ENCODE data around the gene RAB40A.

The RAB40A gene

DNA sequence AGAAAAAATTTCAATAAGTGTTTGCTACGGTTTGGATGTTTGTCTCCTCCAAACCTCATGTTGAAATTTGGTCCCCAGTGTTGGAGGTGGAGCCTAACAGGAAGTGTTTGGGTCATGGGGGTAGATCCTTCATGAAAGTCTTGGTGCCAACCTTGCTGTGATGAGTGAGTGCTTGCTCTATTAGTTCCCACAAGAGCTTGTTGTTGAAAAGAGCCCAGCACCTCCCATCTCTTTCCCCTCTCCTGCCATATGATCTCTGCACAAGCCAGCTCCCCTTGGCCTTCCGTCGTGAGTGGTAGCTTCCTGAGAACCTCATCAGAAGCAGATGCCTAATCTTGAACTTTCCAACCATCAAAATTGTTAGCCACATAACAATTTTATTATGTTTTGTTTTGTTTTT lies 10.3 kb upstream of the RAB40A start:
- TF ChIP-seq ZNF266 (tag by site-specific recombination; IDR thresholded peaks at IDR 0.05; ENCODE audit: low read depth) (no peak), ZFP37 (tag by site-specific recombination; IDR thresholded peaks at IDR 0.05) (no peak), ZSCAN30 (tag by site-specific recombination; IDR thresholded peaks at IDR 0.05) (no peak), ZNF324 (tag by site-specific recombination; IDR thresholded peaks at IDR 0.05) (no peak), SCRT1 (tag by site-specific recombination; IDR thresholded peaks at IDR 0.05; ENCODE audit: borderline replicate concordance) (no peak), ZSCAN5A (tag by site-specific recombination; IDR thresholded peaks at IDR 0.05) (no peak)
- TF ChIP-seq, protein P1, sequence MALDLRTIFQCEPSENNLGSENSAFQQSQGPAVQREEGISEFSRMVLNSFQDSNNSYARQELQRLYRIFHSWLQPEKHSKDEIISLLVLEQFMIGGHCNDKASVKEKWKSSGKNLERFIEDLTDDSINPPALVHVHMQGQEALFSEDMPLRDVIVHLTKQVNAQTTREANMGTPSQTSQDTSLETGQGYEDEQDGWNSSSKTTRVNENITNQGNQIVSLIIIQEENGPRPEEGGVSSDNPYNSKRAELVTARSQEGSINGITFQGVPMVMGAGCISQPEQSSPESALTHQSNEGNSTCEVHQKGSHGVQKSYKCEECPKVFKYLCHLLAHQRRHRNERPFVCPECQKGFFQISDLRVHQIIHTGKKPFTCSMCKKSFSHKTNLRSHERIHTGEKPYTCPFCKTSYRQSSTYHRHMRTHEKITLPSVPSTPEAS (tag by site-specific recombination; IDR thresholded peaks at IDR 0.05): no peak
- TF ChIP-seq, protein P2, sequence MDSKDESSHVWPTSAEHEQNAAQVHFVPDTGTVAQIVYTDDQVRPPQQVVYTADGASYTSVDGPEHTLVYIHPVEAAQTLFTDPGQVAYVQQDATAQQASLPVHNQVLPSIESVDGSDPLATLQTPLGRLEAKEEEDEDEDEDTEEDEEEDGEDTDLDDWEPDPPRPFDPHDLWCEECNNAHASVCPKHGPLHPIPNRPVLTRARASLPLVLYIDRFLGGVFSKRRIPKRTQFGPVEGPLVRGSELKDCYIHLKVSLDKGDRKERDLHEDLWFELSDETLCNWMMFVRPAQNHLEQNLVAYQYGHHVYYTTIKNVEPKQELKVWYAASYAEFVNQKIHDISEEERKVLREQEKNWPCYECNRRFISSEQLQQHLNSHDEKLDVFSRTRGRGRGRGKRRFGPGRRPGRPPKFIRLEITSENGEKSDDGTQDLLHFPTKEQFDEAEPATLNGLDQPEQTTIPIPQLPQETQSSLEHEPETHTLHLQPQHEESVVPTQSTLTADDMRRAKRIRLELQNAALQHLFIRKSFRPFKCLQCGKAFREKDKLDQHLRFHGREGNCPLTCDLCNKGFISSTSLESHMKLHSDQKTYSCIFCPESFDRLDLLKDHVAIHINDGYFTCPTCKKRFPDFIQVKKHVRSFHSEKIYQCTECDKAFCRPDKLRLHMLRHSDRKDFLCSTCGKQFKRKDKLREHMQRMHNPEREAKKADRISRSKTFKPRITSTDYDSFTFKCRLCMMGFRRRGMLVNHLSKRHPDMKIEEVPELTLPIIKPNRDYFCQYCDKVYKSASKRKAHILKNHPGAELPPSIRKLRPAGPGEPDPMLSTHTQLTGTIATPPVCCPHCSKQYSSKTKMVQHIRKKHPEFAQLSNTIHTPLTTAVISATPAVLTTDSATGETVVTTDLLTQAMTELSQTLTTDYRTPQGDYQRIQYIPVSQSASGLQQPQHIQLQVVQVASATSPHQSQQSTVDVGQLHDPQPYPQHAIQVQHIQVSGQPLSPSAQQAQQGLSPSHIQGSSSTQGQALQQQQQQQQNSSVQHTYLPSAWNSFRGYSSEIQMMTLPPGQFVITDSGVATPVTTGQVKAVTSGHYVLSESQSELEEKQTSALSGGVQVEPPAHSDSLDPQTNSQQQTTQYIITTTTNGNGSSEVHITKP (tag by site-specific recombination; IDR thresholded peaks at IDR 0.05): 0 out of 2 replicates have a peak, but pooled peaks have one; percentile 29
- no peak overlapping the region for H3K27ac ChIP-seq (ENCODE audit: extremely low read depth, low read depth, low read length)
- H3K4me1 ChIP-seq (ENCODE audit: control insufficient read depth, insufficient read depth, low read length): no peaks in the 10 kb centered on the region
- ChIA-PET POLR2A (no interaction called here), CTCF (no interaction called here)
- H3K36me3 ChIP-seq (ENCODE audit: control insufficient read depth in 2 of 2, insufficient read depth in 1 of 2, low read length in 2 of 2): peaks cover 0 to 3% of the 10 kb centered on the region in 2 experiments; a peak in 1 of 3 replicates
- no peak overlapping the region for H3K4me3 ChIP-seq (ENCODE audit: low read depth, low read length)
- H3K9me3 ChIP-seq (ENCODE audit: control insufficient read depth, insufficient read depth, low read depth, low read length): no peaks in the 10 kb centered on the region

GRCh38 chrX:103524747-103525146 lies 5.5 kb upstream of the RAB40A start:
- Histone ChIP-seq H3K4me3 (ENCODE audit: low read depth, low read length) (no peak overlapping the region), H3K9me3 (ENCODE audit: control insufficient read depth, insufficient read depth, low read depth, low read length) (no peaks in the 10 kb centered on the region), H3K27ac (ENCODE audit: extremely low read depth, low read depth, low read length) (no peak overlapping the region), H3K4me1 (ENCODE audit: control insufficient read depth, insufficient read depth, low read length) (no peaks in the 10 kb centered on the region), H3K36me3 (ENCODE audit: control insufficient read depth in 2 of 2, insufficient read depth in 1 of 2, low read length in 2 of 2) (peaks cover 0 to 3% of the 10 kb centered on the region in 2 experiments; a peak in 1 of 3 replicates)
- ChIA-PET CTCF (no interaction called here), POLR2A (no interaction called here)
- TF ChIP-seq ZNF292 (tag by site-specific recombination; IDR thresholded peaks at IDR 0.05; ENCODE audit: borderline replicate concordance, low read depth): no peak
- TF ChIP-seq KLF16 (tag by site-specific recombination; IDR thresholded peaks at IDR 0.05): no peak
- no peak for TF ChIP-seq ZNF747 (tag by site-specific recombination; IDR thresholded peaks at IDR 0.05)
- TF ChIP-seq PATZ1 (tag by site-specific recombination; IDR thresholded peaks at IDR 0.05): no peak
- 0 out of 2 replicates have a peak, but pooled peaks have one; percentile 22 for TF ChIP-seq ZNF19 (tag by site-specific recombination; IDR thresholded peaks at IDR 0.05; ENCODE audit: low read depth)
- peak; percentile 60; the same call in 1 of the 2 replicates for TF ChIP-seq ZNF664 (tag by site-specific recombination; IDR thresholded peaks at IDR 0.05)
- no peak for TF ChIP-seq ZNF561 (tag by site-specific recombination; IDR thresholded peaks at IDR 0.05; ENCODE audit: borderline replicate concordance)
- no peak for TF ChIP-seq ZNF626 (tag by site-specific recombination; IDR thresholded peaks at IDR 0.05)
- TF ChIP-seq ZNF114 (tag by site-specific recombination; IDR thresholded peaks at IDR 0.05): no peak
- TF ChIP-seq MZF1 (tag by site-specific recombination; IDR thresholded peaks at IDR 0.05; ENCODE audit: borderline replicate concordance): peak; percentile 44; the same call in 1 of the 2 replicates
- no peak for TF ChIP-seq ZNF624 (tag by site-specific recombination; IDR thresholded peaks at IDR 0.05)
- TF ChIP-seq ZNF266 (tag by site-specific recombination; IDR thresholded peaks at IDR 0.05; ENCODE audit: low read depth): 0 out of 2 replicates have a peak, but pooled peaks have one; percentile 39
- TF ChIP-seq KLF1 (tag by site-specific recombination; IDR thresholded peaks at IDR 0.05): no peak
- no peak for TF ChIP-seq SP7 (tag by site-specific recombination; IDR thresholded peaks at IDR 0.05)
- peak; percentile 27; the same call in 1 of the 2 replicates for TF ChIP-seq SP3 (tag by site-specific recombination; IDR thresholded peaks at IDR 0.05)
- no peak for TF ChIP-seq ZNF791 (tag by site-specific recombination; IDR thresholded peaks at IDR 0.05)
- TF ChIP-seq ZBTB8A (tag by site-specific recombination; IDR thresholded peaks at IDR 0.05): peak; percentile 58; the same call in 1 of the 2 replicates
- no peak for TF ChIP-seq ZNF585B (tag by site-specific recombination; IDR thresholded peaks at IDR 0.05)
- peak; percentile 91 for TF ChIP-seq ZNF426 (tag by site-specific recombination; IDR thresholded peaks at IDR 0.05)
- no peak for TF ChIP-seq ZNF155 (tag by site-specific recombination; IDR thresholded peaks at IDR 0.05)
- no peak for TF ChIP-seq ZFP69B (tag by site-specific recombination; IDR thresholded peaks at IDR 0.05)
- TF ChIP-seq ZNF132 (tag by site-specific recombination; IDR thresholded peaks at IDR 0.05; ENCODE audit: borderline replicate concordance): no peak
